ENCODE measurements around the gene CATSPERD. TPM values are rescaled to one million over a fixed set of nuclear protein-coding genes. Genes with fewer than 3 reads are reported as not detected.
A peak's percentile ranks its signal among the peaks of the same experiment; 100 is the strongest.

The CATSPERD gene
- total RNA-seq, 1 donor from 2014 or later, result not detected

DNA sequence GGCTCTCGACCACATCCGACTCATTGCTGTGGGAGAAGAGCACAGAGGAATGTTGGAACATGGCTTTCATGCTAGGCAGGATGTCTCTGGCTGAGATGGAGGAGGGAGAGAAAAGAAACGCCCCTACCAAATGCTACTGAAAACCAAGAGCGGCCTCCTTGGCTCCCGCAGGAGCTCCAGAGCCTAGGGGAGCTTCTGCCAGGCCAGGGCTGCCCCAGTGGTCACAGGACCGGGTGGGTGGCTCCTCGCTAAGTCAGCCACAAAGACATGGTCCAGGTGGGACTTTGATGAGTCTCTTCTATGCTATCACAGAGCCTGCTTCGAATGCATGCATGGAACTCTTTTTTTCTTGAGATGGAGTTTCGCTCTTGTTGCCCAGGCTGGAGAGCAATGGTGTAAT, 7.2 kb upstream of the CATSPERD start:
- TF ChIP-seq, protein P1, sequence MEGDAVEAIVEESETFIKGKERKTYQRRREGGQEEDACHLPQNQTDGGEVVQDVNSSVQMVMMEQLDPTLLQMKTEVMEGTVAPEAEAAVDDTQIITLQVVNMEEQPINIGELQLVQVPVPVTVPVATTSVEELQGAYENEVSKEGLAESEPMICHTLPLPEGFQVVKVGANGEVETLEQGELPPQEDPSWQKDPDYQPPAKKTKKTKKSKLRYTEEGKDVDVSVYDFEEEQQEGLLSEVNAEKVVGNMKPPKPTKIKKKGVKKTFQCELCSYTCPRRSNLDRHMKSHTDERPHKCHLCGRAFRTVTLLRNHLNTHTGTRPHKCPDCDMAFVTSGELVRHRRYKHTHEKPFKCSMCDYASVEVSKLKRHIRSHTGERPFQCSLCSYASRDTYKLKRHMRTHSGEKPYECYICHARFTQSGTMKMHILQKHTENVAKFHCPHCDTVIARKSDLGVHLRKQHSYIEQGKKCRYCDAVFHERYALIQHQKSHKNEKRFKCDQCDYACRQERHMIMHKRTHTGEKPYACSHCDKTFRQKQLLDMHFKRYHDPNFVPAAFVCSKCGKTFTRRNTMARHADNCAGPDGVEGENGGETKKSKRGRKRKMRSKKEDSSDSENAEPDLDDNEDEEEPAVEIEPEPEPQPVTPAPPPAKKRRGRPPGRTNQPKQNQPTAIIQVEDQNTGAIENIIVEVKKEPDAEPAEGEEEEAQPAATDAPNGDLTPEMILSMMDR (conservative IDR thresholded peaks at IDR 0.05; ENCODE audit: low read depth, low read length), result no peak
- DNase-seq (ENCODE audit: low read depth), result no peak
- H3K4me3 ChIP-seq (ENCODE audit: low read depth, low read length), result no peak overlapping the region

DNA sequence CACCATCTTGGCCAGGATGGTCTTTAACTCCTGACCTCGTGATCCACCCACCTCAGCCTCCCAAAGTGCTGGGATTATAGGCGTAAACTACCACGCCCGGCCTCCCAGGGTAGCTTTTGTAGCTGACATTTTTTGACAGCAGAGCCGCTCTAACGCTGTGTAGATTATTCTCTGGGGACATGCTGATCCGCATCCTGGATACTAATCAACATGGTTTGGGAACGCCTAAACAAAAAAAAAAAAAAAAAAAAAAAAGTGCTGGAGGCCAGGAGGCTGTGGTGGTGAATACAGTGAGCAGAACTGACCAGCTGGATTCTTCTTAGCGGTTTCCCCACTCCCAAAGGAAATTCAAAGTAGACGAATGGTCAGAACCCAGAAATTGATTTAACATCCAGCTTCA, 5.6 kb upstream of the CATSPERD start:
- H3K4me3 ChIP-seq (ENCODE audit: low read depth, low read length), result no peak overlapping the region
- TF ChIP-seq, protein P1 (conservative IDR thresholded peaks at IDR 0.05; ENCODE audit: low read depth, low read length), result no peak
- no peak for DNase-seq (ENCODE audit: low read depth)

GRCh38 chr19:5717215-5717935, 3.1 kb upstream of the CATSPERD start:
- TF ChIP-seq, protein P1 (conservative IDR thresholded peaks at IDR 0.05; ENCODE audit: low read depth, low read length), result no peak
- no peak for DNase-seq (ENCODE audit: low read depth)
- H3K4me3 ChIP-seq (ENCODE audit: low read depth, low read length), result peak overlapping the region; percentile 93

DNA sequence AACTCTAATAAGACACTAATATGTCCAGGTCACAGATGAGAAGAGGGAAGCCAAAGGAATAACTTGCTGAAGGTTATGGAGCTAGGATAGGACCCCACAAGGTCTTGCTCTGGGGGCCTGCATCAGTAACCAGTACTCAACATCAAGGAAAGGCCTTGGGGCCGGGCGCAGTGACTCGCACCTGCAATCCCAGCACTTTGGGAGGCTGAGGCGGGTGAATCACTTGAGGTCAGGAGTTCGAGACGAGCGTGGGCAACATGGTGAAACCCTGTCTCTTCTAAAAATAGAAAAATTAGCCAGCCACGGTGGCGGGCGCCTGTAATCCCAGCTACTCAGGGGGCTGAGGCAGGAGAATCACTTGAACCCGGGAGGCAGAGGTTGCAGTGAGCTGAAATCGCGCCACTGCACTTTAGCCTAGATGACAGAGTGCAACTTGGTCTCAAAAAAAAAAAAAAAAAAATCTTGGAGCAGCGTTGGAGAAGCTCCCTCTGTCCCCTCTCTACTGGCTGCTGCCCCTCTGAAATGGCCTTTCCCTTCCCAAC, 2.3 kb upstream of the CATSPERD start:
- DNase-seq (ENCODE audit: low read depth), result no peak
- H3K4me3 ChIP-seq (ENCODE audit: low read depth, low read length), result peak overlapping the region; percentile 93
- TF ChIP-seq, protein P1 (conservative IDR thresholded peaks at IDR 0.05; ENCODE audit: low read depth, low read length), result no peak

GRCh38 chr19:5718579-5719273, 1.7 kb upstream of the CATSPERD start:
- TF ChIP-seq, protein P1 (conservative IDR thresholded peaks at IDR 0.05; ENCODE audit: low read depth, low read length), result no peak
- peak; percentile 52 for DNase-seq (ENCODE audit: low read depth)
- peak overlapping the region; percentile 93 for H3K4me3 ChIP-seq (ENCODE audit: low read depth, low read length)

DNA sequence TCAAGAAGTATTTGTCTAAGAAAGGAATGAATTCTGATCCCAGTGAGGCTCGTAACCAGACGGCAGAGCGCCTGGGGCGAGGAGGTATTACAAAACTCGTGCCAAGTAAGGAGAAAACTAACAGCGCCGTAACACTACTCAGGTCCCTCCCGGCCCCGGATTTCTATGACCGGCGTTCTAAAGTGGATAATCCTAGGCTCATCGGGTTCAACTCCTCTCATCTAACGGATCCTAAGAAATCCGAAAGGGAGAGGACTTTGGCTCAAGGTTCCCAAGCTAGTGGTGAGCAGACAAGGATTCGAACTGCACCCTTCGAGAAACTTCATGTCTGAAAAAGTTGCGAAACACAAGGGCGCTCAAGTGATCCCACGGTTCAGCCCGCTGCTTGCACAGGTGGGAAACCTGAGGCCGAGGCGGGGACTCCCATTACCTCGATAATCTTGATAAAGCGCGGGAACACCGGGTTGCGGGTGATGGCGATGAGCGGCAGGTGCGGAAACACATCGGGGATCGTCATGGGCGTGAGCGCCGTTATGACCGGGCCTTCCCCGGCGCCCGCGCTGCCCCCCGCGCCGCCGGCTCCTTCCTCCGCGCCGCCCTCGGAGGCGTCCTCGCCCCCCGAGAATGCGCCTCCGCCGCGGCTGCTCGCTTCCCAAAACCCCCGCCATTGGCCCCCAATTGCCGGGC, 1.0 kb upstream of the CATSPERD start:
- DNase-seq (ENCODE audit: low read depth), result no peak
- H3K4me3 ChIP-seq (ENCODE audit: low read depth, low read length), result peak overlapping the region; percentile 93
- TF ChIP-seq, protein P1 (conservative IDR thresholded peaks at IDR 0.05; ENCODE audit: low read depth, low read length), result no peak
